GM12878 (cell line): Measurements from ENCODE around the gene KLRK1. TPM values are rescaled to one million over a fixed set of nuclear protein-coding genes. Genes with fewer than 3 reads are reported as not detected.

Experiments used
- ATAC-seq: fragments of 200-7000 bp; cut with Tn5 transposase; 3 replicates; pipeline ENCODE4 v1.9.1; 2020; ENCODE audit warnings: mild to moderate bottlenecking, moderate library complexity
- BruUV-seq: library from RNA; stranded (reverse); fragments of 400-500 nt; replicated peaks from 2 replicates; lab custom pipeline; 2021; lab: Mats Ljungman, UMichigan
- CTCF ChIA-PET: fragments of 300-600 bp; sonication (Branson Sonifier 250); formaldehyde crosslinking; extraction: SDS; loops from one replicate; lab custom pipeline; 2021; ENCODE audit warnings: inconsistent platforms; lab: Yijun Ruan, JAX
- POLR2A ChIA-PET: fragments of 350-600 bp; formaldehyde crosslinking; extraction: SDS; loops from one replicate; lab custom pipeline; 2021; ENCODE audit warnings: inconsistent platforms; lab: Charles Lee
- RAD21 ChIA-PET: fragments of 300-600 bp; sonication (Branson Sonifier 250); formaldehyde crosslinking; loops from one replicate; lab custom pipeline; 2023; ENCODE audit warnings: antibody characterized with exemption; ENCODE audit not compliant: unreplicated experiment; lab: Charles Lee
- SMC1A ChIA-PET: fragments of 300-600 bp; sonication (Branson Sonifier 250); formaldehyde crosslinking; loops from one replicate; lab custom pipeline; 2023; ENCODE audit not compliant: unreplicated experiment, uncharacterized antibody; lab: Charles Lee
- DNase-seq: peaks from one replicate; pipeline ENCODE4 v3.0.0-alpha.2; 2011; ENCODE audit warnings: low read depth, low spot score
- FAIRE-seq: peaks from 3 replicates; lab custom pipeline; 2011; peaks lifted over from hg19 to GRCh38; lab: Jason Lieb, UNC
- H2AFZ ChIP-seq: 2 replicates; pipeline ENCODE4 v1.6.0; 2011; ENCODE audit warnings: low read depth, low read length, control low read depth; ENCODE audit not compliant: control insufficient read depth
- H3K27ac ChIP-seq: 2 replicates; pipeline ENCODE4 v1.5.1; 2011; ENCODE audit warnings: control low read depth; ENCODE audit not compliant: control insufficient read depth, insufficient read depth
- H3K27me3 ChIP-seq, 2 experiments: replicated peaks in 1 of 2; 2 replicates each; pipeline versions ENCODE4 v1.6.0 to v1.6.1; 2011; ENCODE audit warnings: low read length in 1 of 2; ENCODE audit not compliant: control insufficient read depth in 2 of 2, insufficient read depth in 2 of 2
- H3K36me3 ChIP-seq, 2 experiments: 2 replicates each; pipeline ENCODE4 v1.5.1; 2011; ENCODE audit warnings: low read length in 1 of 2; ENCODE audit not compliant: control insufficient read depth in 2 of 2, insufficient read depth in 2 of 2
- H3K4me1 ChIP-seq: 2 replicates; pipeline ENCODE4 v1.6.1; 2011; ENCODE audit warnings: mild to moderate bottlenecking, low read length, moderate library complexity, mixed read lengths; ENCODE audit not compliant: control insufficient read depth, insufficient read depth
- H3K4me2 ChIP-seq: 2 replicates; pipeline ENCODE4 v1.6.0; 2011; ENCODE audit warnings: control low read depth; ENCODE audit not compliant: control insufficient read depth, insufficient read depth
- H3K4me3 ChIP-seq: fragments of 200-600 bp; sonication (generic); 2 replicates; pipeline ENCODE4 v1.5.1; 2016
- H3K79me2 ChIP-seq: 2 replicates; pipeline ENCODE4 v1.6.0; 2011; ENCODE audit warnings: low read length; ENCODE audit not compliant: control insufficient read depth, insufficient read depth
- H3K9ac ChIP-seq: 2 replicates; pipeline ENCODE4 v1.8.0; 2011; ENCODE audit warnings: low read length, control low read depth, mixed read lengths; ENCODE audit not compliant: control insufficient read depth, insufficient read depth
- H3K9me3 ChIP-seq: replicated peaks from 3 replicates; pipeline ENCODE4 v1.5.1; 2011; ENCODE audit warnings: mild to moderate bottlenecking, low read length; ENCODE audit not compliant: control insufficient read depth, insufficient read depth
- H4K20me1 ChIP-seq: 2 replicates; pipeline ENCODE4 v1.6.0; 2011; ENCODE audit not compliant: control insufficient read depth, insufficient read depth
- BACH1 ChIP-seq: fragments of 450-650 bp; IDR thresholded peaks from 2 replicates; pipeline ENCODE4 v1.6.1; 2017; ENCODE audit warnings: mild to moderate bottlenecking, borderline replicate concordance
- EZH2 ChIP-seq: IDR thresholded peaks from 2 replicates; pipeline ENCODE4 v1.6.1; 2012; ENCODE audit warnings: low read depth, mild to moderate bottlenecking, control low read depth, inconsistent platforms, low read length, borderline replicate concordance; ENCODE audit not compliant: control insufficient read depth
- NFXL1 ChIP-seq: fragments of 450-650 bp; IDR thresholded peaks from 2 replicates; pipeline ENCODE4 v1.6.1; 2017; ENCODE audit warnings: antibody characterized with exemption, mild to moderate bottlenecking, borderline replicate concordance
- SUPT20H ChIP-seq: IDR thresholded peaks from 2 replicates; pipeline ENCODE4 v1.6.1; 2011; ENCODE audit warnings: low read depth, mild to moderate bottlenecking, low read length, moderate library complexity, borderline replicate concordance; ENCODE audit not compliant: control insufficient read depth
- ZNF687 ChIP-seq: fragments of 450-650 bp; IDR thresholded peaks from 2 replicates; pipeline ENCODE4 v1.6.1; 2017; ENCODE audit warnings: mild to moderate bottlenecking, moderate library complexity
- in situ Hi-C: fragments of 300-500 bp; cut with MboI; formaldehyde crosslinking; loops from 9 replicates; pipeline ENCODE4 v1.14.3; 2018; ENCODE audit warnings: mixed read lengths
- intact Hi-C: fragments of 100-400 bp; cut with micrococcal nuclease; formaldehyde crosslinking; loops from one replicate; pipeline ENCODE4 v1.14.2; 2022; ENCODE audit not compliant: unreplicated experiment
- polyA plus RNA-seq, 11 experiments: library from polyadenylated mRNA; depleted of rRNA in 4 of 11; unstranded in 6 of 11; stranded (reverse) in 5 of 11; fragments of >200 nt; fragmentation: Nextera tagmentation in 4 of 11; fragmentation: Illumina TruSeq in 1 of 11; extraction: Ambion mirVana in 4 of 11; extraction: Trizol in 1 of 11; gene quantifications; 1 replicate in 1 of 11; 2 replicates in 10 of 11; pipeline versions ENCODE4 v1.2.1 to v1.2.3, GENCODE V29; 2011 to 2016; ENCODE audit warnings: inconsistent platforms in 2 of 11, missing spikeins in 2 of 11, low read depth in 1 of 11
- total RNA-seq, 4 experiments: library from RNA; depleted of rRNA in 3 of 4; stranded (reverse); fragments of >200 nt in 3 of 4; fragmentation: Illumina TruSeq in 1 of 4; extraction: Trizol in 1 of 4; gene quantifications; 2 replicates each; pipeline versions ENCODE4 v1.2.1 to v1.2.3, GENCODE V29; 2013 to 2021
- TF ChIP-seq, protein P1 (sequence below): fragments of 450-650 bp; IDR thresholded peaks from 2 replicates; pipeline ENCODE4 v1.6.1; 2017; ENCODE audit warnings: mild to moderate bottlenecking, moderate library complexity

Gene KLRK1
- total and polyA plus RNA-seq, 10 of the 15 experiments (the other 5 are each of a cell fraction or from before 2014, with no cell fraction given), result 0.27 to 2.0 (median 0.99) TPM

DNA sequence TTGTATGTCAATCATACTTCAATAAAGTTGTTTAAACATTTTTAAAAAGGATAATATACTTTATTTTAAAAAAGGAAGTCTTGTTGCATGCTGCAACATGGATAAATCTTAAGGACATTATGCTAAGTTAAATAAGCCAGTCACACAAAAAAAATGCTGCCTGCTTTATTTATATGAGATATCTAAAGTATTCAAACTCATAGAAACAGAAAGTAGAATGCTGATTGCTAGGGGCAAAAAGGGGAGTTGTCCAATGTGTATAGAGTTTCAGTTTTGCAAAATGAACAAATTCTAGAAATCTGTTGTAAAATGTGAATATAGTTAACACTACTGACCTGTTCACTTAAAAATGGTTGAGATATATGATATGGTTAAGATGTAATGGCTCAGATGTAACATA, 11.0 kb upstream of the KLRK1 start:
- peaks cover under 1% of the 10 kb centered on the region; the same call in 1 of the 2 replicates for H3K4me1 ChIP-seq
- FAIRE-seq (no peak), ATAC-seq (no peak), DNase-seq (no peak)
- H3K79me2 ChIP-seq, result no peaks in the 10 kb centered on the region
- CTCF ChIA-PET, result interaction anchor here (1.3 to 1.8 kb wide), 2 partner anchors 10 to 16 kb away, joined by 3 to 8 read pairs; no protein-coding TSS in a partner anchor
- in situ Hi-C loops, result no loop called here
- no peak overlapping the region for H3K9ac ChIP-seq
- TF ChIP-seq NFXL1 (no peak), EZH2 (no peak), ZNF687 (no peak), SUPT20H (no peak), BACH1 (no peak)
- TF ChIP-seq, protein P1, sequence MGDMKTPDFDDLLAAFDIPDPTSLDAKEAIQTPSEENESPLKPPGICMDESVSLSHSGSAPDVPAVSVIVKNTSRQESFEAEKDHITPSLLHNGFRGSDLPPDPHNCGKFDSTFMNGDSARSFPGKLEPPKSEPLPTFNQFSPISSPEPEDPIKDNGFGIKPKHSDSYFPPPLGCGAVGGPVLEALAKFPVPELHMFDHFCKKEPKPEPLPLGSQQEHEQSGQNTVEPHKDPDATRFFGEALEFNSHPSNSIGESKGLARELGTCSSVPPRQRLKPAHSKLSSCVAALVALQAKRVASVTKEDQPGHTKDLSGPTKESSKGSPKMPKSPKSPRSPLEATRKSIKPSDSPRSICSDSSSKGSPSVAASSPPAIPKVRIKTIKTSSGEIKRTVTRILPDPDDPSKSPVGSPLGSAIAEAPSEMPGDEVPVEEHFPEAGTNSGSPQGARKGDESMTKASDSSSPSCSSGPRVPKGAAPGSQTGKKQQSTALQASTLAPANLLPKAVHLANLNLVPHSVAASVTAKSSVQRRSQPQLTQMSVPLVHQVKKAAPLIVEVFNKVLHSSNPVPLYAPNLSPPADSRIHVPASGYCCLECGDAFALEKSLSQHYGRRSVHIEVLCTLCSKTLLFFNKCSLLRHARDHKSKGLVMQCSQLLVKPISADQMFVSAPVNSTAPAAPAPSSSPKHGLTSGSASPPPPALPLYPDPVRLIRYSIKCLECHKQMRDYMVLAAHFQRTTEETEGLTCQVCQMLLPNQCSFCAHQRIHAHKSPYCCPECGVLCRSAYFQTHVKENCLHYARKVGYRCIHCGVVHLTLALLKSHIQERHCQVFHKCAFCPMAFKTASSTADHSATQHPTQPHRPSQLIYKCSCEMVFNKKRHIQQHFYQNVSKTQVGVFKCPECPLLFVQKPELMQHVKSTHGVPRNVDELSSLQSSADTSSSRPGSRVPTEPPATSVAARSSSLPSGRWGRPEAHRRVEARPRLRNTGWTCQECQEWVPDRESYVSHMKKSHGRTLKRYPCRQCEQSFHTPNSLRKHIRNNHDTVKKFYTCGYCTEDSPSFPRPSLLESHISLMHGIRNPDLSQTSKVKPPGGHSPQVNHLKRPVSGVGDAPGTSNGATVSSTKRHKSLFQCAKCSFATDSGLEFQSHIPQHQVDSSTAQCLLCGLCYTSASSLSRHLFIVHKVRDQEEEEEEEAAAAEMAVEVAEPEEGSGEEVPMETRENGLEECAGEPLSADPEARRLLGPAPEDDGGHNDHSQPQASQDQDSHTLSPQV, result no peak
- intact Hi-C loops, result no loop called here
- H3K4me2 ChIP-seq, result no peak overlapping the region
- no peaks in the 10 kb centered on the region; the same call in 2 of the 3 replicates for H3K9me3 ChIP-seq
- SMC1A ChIA-PET, result interaction anchor here (1.5 kb wide), 1 partner anchor 8 kb away, joined by 4 read pairs; no protein-coding TSS in a partner anchor
- POLR2A ChIA-PET, result interaction anchor here (1.1 kb wide), 1 partner anchor 10 kb away, joined by 3 read pairs; no protein-coding TSS in a partner anchor
- H3K27ac ChIP-seq, result no peak overlapping the region
- BruUV-seq, result no TSS peak
- H4K20me1 ChIP-seq, result no peaks in the 10 kb centered on the region
- RAD21 ChIA-PET, result interaction anchor here (1.2 kb wide), 2 partner anchors 8 to 36 kb away, joined by 3 to 4 read pairs; no protein-coding TSS in a partner anchor
- H3K4me3 ChIP-seq, result no peak overlapping the region
- no peaks in the 10 kb centered on the region for H3K36me3 ChIP-seq
- H3K27me3 ChIP-seq, result no peaks in the 10 kb centered on the region
- H2AFZ ChIP-seq, result no peak overlapping the region
